NOMO-1 treated with DMSO at 0.1 percent for 48 hours (cell line): ENCODE measurements around the gene ZNF506.
A peak's percentile ranks its signal among the peaks of the same experiment; 100 is the strongest.
"Not testable (repeated sequence)": the region's sequence is repeated elsewhere in the genome, so short reads cannot be mapped to it uniquely, and the experiment has no call there.

ENCODE experiments used
- DNase-seq: peaks from one replicate; lab custom pipeline; 2025; ENCODE audit not compliant: unreplicated experiment; lab: John Stamatoyannopoulos, UW

ZNF506 gene

DNA sequence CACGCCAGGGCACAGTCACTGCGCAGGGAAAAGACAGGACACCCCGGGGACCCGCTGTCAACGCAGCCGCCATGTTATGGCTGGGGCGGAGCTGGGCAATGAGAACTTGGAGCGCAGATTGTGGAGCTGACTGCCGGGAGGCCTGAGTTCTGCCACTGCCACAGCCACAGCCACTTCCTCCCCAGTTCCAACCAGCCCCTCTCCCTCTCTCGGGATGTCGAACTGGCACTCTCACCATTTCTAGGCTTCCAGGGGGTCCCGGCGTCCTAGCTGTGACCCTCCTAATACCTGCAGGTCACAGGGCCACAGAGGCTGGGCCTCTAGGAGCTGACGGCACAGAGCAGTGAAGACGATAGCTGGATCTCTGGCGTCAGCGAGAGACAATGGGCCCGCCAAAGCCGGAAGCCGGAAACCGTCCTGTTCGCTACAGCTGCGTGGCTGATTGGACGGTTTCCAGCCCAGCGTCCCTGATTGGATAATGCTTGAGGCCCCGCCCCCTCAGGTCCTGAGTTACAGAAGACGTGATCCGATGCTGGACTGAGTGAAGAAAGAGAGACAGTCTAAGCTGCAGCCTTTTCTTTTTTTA is at the start of gene ZNF506:
Gene ZNF506 (minus strand): TSS at position 385 of the 586 bp plus-strand sequence. CDS start 147 bp downstream, at position 238.
- peak; percentile 74 for DNase-seq

DNA sequence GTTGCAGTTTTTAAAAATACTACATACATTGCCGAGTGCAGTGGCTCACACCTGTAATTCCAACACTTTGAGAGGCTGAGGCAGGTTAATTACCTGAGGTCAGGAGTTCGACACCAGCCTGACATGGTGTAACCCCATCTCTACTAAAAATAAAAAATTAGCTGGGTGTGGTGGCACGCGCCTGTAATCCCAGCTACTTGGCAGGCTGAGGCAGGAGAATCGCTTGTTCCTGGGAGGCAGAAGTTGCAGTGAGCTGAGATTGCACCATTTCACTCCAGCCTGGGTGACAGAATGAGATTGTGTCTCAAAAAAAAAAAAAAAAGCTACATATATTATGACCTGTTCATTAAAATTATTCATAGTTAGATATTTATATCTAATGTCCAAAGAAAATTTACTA is 48.5 kb upstream of the ZNF506 start:
- DNase-seq: not testable (repeated sequence)

DNA sequence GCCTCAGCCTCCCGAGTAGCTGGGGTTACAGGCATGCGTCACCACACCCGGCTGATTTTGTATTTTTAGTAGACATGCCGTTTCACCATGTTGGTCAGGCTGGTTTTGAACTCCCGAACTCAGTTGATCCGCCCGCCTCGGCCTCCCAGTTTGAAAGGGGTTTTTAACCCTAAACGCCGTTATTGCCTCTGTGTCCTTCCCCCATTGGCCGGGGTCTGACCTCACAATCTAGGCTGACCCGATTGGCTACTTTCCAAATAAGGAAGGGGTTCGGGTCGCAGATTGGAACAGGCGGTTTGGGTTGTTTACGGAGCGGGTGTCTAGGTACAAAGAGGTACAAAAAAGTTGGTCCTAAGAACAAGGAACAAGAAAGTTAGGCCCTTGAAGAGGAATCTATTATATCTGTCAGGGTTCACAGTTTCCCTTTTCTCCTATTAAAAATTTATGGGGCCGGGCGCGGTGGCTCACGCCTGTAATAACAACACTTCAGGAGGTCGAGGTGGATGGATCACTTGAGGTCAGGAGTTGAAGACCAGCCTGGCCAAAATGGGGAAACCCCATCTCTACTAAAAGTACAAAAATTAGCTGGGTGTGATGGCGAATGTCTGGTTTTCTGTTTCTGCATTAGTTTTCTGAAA is 45.2 kb upstream of the ZNF506 start:
- DNase-seq: peak; percentile 63

DNA sequence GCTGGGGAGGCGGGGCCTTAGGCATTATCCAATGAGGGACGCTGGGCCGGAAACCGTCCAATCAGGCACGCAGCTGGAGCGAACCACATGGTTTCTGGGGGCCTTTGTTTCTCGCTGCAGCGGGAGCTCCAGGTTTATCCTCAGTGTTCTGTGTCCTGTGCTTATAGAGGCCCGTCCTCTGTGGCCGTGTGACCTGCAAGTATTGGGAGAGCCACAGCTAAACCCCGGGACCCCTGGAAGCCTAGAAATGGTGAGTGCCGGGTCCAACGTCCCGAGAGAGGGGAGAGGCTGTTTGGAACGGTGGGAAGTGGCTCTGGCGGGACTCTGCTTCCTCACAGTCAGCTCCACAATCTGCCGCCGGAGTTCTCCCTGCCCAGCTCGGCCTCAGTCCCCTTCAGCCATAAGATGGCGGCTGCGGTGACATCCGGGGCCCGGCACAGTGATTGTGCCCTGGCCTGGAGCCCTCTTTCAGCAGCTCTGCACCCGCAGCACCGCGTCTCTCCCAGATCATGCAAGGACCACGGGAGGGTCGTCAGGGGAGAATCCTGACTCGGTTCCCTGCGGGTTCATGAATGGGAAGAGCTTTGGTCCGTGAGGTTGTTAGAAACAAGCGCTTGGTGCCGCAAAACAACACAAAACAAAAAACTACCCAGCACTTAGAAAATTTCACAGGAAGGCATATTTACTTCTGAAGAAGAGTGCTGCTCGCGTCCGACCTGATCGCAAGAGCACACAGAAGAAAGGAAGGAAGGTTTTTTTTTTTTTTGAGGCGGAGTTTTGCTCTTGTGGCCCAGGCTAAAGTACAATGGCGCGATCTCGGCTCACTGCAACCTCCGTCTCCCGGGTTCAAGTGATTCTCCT is 44.4 kb upstream of the ZNF506 start, which contains the start of gene ZNF253:
Gene ZNF253 (plus strand): TSS at position 133 of the 861 bp plus-strand sequence. CDS start 115 bp downstream, at position 248.
- peak; percentile 97 for DNase-seq

DNA sequence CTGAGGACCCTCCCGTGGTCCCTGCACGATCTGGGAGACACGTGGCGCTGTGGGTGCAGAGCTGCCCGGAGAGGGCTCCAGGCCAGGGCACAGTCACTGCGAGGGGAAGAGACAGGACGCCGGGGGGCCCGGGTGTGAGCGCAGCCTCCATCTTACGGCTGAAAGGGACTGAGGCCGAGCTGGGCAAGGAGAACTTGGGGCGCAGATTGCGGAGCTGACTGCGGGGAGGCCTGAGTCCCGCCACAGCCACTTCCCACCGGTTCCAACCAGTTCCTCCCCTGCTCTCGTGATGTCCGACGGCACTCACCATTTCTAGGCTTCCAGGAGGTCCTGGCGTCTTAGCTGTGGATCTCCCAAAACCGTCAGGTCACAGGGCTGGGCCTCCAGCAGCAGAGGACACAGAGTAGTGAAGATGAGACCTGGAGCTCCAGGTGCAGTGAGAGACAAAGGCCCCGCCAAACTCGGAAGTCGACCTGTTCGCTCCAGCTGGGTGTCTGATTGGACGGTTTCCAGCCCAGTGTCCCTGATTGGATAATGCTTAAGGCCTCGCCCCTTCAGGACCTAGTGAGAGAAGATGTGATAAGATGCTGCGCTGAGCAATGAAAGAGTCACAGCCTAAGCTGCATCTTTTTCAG is 39.3 kb upstream of the ZNF506 start:
- DNase-seq: no peak

DNA sequence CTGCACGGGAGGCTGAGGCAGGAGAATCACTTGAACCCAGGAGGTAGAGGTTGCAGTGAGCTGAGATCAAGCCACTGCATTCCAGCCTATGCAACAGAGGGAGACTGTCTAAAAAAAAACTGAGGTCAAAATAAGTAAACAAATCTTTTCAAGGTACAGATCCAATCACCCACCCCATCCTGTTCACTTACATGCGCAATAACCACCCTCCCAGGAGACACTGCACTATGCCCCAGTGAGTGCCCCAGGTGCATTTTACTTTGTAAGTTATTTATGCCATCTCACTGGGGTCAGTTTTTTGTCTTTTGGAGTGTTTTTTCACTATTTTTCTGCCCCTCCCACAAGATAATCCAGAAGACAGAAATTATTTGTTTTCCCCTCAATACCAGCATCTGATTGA is 37.2 kb upstream of the ZNF506 start:
- DNase-seq: no peak

DNA sequence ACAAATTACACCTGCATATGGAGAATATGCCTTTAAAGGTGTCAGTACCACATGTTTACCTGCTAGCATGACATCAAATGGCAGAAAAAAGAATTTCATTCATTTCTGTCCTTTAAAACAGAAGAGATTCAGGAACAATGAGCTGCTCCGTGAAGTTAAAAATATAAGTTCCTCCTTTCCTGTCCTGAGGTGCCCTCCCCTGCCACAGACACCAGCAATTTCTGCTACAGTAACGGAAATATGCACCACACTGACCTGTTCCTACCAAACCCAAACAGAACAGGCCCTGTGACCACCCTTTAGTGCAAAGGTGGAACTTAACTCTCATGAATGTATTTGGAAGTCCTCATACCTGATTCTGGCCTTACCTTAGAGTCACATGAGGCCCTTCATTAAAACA is 30.2 kb upstream of the ZNF506 start:
- DNase-seq: not testable (repeated sequence)

- DNase-seq: no peak
Measured at GRCh38 chr19:19849056-19849455, 27.5 kb upstream of the ZNF506 start.

DNA sequence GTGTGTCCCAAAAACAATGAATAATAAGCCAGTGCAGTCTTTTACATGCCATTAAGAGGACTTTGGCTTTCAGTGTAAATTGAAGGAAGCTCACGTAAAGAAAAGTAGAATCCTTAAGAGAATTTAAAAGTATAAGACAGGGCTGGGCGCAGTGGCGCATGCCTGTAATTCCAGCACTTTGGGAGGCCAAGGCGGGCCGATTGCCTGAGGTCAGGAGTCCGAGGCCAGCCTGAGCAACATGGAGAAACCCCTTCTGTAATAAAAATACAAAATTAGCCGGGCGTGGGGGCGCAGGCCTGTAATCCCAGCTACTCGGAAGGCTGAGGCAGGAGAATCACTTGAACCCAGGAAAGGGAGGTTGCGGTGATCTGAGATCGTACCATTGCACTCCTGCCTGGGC is 26.2 kb upstream of the ZNF506 start:
- no peak for DNase-seq

- no peak for DNase-seq
Measured at GRCh38 chr19:19835560-19836038, 14.0 kb upstream of the ZNF506 start.

- DNase-seq: no peak
Measured at GRCh38 chr19:19826875-19827274, 5.3 kb upstream of the ZNF506 start.

DNA sequence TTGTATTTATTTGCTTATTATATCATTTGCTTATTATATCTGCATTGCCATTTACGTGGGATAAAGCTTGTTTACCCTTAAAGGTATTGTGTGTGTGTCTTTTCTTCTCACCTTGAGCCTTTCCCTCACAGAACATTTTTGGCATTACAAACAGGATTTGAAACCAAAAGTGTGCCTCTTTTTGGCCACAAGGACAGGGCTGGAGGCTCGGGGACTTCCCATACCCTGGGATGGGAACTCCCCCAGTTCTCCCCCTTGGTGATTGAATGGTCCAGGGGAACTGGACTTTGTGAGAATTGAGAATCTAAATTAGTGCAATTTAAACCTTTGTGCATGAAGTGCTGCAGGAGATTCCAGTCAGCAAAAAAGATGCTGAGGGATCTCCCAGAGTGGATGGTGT is 2.4 kb upstream of the ZNF506 start:
- DNase-seq: no peak

DNA sequence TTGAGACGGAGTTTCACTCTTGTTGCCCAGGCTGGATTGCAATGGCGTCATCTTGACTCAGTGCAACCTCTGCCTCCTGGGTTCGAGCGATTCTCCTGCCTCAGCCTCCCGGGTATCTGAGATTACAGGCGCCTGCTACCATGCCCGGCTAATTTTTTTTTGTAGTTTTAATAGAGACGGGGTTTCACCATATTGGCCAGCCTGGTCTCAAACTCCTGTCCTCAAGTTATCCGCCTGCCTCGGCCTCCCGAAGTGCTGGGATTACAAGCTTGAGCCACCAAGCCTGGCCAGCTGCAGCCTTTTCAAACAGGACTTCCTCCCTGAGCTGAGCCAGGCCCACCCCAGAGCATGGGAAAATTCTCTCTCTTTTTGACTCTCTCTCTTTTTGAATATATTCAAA is 426 bp upstream of the ZNF506 start:
- DNase-seq: not testable (repeated sequence)

GRCh38 chr19:19820774-19821320 is 703 bp downstream of the ZNF506 start:
- DNase-seq: no peak

- no peak for DNase-seq
Measured at GRCh38 chr19:19817357-19817756, 4.2 kb downstream of the ZNF506 start.

DNA sequence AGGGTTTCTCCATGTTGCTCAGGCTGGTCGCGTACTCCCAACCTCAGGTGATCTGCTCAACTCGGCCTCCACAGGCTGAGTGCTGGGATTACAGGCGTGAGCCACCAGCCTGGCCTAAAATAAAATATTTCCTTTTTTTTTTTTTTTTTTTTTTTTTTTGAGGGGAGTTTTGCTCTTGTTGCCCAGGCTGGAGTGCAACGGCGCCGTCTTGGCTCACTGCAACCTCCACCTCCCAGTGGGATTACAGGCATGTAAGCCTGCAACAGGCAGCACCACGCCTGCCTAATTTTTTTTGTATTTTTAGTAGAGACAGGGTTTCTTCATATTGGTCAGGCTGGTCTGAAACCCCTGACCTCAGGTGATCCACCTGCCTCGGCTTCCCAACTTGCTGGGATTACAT is 4.9 kb downstream of the ZNF506 start:
- DNase-seq: no peak

DNA sequence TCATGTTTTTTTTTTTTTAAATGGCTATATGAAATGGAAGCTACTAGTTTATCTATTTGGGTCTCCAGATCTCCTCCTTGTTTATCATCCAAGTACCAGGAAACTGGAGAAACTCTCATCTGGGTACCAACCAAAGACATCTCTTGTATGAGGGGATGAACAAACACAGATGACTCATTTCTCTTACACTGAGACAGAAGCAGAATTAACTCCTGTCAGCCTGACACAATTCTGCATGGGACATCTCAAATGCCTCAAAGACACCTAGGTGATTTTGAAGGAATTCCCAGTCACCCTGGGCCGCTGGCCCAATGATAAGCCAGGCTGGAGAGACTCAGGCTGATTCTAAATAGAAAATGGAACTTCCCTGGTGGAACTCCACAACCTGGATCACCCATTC is 9.6 kb downstream of the ZNF506 start:
- not testable (repeated sequence) for DNase-seq

GRCh38 chr19:19805480-19805879 is 16.1 kb downstream of the ZNF506 start:
- DNase-seq: no peak

DNA sequence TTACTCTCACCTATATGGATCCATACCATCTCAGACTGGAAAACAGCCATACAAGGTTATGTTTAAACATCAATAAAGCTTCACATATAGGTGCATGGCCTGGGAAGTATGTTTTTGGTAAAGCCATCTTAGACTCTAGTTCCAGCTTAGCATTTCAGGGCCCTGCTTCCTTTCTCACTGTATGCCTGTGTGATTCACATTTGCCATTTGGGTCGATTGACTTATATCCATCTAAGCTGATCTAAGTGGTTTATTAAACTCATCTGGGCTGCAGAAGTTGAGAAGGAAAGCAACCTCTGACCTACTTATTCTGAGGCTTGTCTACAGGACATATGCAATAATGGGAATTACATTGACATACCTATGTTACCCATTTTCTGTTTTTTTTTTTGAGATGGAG is 33.5 kb downstream of the ZNF506 start:
- no peak for DNase-seq

DNA sequence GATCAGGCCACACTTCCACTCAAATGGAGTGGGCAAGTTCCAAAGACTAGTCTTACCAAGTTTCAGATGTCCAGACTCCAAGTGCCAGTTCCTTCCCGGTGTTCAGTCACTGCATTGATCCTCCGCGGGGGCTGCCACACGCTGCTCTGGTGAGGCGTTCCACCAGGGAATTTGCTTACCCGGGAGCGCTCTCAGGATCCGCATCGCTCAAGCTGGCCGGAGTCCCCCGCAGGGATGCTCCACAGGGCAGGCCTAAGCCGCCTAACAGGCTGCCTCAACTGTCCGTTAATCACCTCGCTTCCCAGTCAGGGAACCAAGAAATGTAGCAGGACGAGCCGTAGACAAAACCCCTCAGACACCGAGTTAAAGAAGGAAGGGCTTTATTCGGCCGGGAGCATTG is 36.1 kb downstream of the ZNF506 start:
- DNase-seq: not testable (repeated sequence)

DNA sequence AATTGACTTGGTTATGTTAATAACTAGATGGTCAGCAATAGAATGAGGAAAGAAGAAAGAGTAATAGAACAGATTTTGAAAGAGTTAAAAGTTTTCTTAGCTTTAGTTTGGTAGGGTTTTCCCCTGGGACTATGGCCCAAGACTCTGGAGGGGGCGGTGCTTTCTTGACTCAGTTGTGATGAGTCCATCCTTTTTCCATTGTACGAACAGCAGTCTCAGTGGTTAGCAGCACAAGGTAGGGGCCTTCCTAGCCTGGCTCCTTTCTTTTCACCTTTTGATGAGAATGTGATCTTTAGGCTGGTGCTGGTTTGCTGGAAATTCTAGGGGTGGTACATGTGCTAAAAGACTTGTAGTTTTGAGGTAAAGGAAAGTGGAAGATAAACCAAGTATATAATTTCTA is 38.8 kb downstream of the ZNF506 start:
- no peak for DNase-seq
